Spleen (tissue), 7 donors: ENCODE results near the gene CHRNA3.
A peak's percentile ranks its signal among the peaks of the same experiment; 100 is the strongest.

ENCODE experiments used
- POLR2A ChIP-seq, 3 donors: fragments of 450-650 bp; IDR thresholded peaks; one replicate each; pipeline ENCODE4 v1.5.1; 2017; ENCODE audit warnings: antibody characterized with exemption in 3 of 3, mild to moderate bottlenecking in 1 of 3
- POLR2AphosphoS5 ChIP-seq, 3 donors: sonication (generic); formaldehyde crosslinking; IDR thresholded peaks; one replicate each; pipeline ENCODE4 v1.5.1; 2017; ENCODE audit warnings: antibody characterized with exemption in 3 of 3
- TF ChIP-seq, protein P1 (sequence below), 11 experiments: fragments of 200-600 bp in 7 of 11; fragments of 450-650 bp in 4 of 11; sonication (generic) in 4 of 11; IDR thresholded peaks in 8 of 11; conservative IDR thresholded peaks in 3 of 11; 1 replicate in 7 of 11; 2 replicates in 4 of 11; pipeline versions ENCODE4 v1.4.0 to v1.8.0; 2016 to 2021; ENCODE audit warnings: antibody characterized with exemption in 11 of 11, inconsistent platforms in 4 of 11, mild to moderate bottlenecking in 1 of 11
- donor health status: DM: no; HTN: no; CAD: no; lungs with moderate emphysema.
- donor health status: DM: no; HTN: no; CAD: no.
- donor health status: DM: no; HTN: no; CAD: no.

GRCh38 chr15:78618490-78618934 lies 2.3 kb downstream of the CHRNA3 start:
- no peak for TF ChIP-seq POLR2A (IDR thresholded peaks at IDR 0.05)
- TF ChIP-seq POLR2AphosphoS5 (IDR thresholded peaks at IDR 0.05): no peak
- TF ChIP-seq, protein P1, sequence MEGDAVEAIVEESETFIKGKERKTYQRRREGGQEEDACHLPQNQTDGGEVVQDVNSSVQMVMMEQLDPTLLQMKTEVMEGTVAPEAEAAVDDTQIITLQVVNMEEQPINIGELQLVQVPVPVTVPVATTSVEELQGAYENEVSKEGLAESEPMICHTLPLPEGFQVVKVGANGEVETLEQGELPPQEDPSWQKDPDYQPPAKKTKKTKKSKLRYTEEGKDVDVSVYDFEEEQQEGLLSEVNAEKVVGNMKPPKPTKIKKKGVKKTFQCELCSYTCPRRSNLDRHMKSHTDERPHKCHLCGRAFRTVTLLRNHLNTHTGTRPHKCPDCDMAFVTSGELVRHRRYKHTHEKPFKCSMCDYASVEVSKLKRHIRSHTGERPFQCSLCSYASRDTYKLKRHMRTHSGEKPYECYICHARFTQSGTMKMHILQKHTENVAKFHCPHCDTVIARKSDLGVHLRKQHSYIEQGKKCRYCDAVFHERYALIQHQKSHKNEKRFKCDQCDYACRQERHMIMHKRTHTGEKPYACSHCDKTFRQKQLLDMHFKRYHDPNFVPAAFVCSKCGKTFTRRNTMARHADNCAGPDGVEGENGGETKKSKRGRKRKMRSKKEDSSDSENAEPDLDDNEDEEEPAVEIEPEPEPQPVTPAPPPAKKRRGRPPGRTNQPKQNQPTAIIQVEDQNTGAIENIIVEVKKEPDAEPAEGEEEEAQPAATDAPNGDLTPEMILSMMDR (IDR thresholded peaks at IDR 0.05 in 8 of 11, conservative IDR thresholded peaks at IDR 0.05 in 3 of 11): peak; percentile 56 to 87 (median 72)
